Epithelial cell of proximal tubule (primary cell): ENCODE results near the gene KRTAP4-5. TPM values are rescaled to one million over a fixed set of nuclear protein-coding genes. Genes with fewer than 3 reads are reported as not detected.
"Not testable (repeated sequence)": the region's sequence is repeated elsewhere in the genome, so short reads cannot be mapped to it uniquely, and the experiment has no call there.

Experiments
- DNase-seq: peaks from one replicate; pipeline ENCODE4 v3.0.0-alpha.2; 2011; ENCODE audit warnings: low read depth
- H3K4me3 ChIP-seq: 2 replicates; pipeline ENCODE4 v1.5.1; 2011; ENCODE audit warnings: low read depth, mild to moderate bottlenecking, low read length
- total RNA-seq: library from RNA; depleted of rRNA; stranded (reverse); fragments of >200 nt; gene quantifications from 2 replicates; pipeline ENCODE4 v1.2.3, GENCODE V29; 2015
- TF ChIP-seq, protein P1 (sequence below): conservative IDR thresholded peaks from 2 replicates; pipeline ENCODE4 v1.5.1; 2012; ENCODE audit warnings: low read depth, mild to moderate bottlenecking, low read length

Gene KRTAP4-5
- not detected in 2 replicates for total RNA-seq

- TF ChIP-seq, protein P1, sequence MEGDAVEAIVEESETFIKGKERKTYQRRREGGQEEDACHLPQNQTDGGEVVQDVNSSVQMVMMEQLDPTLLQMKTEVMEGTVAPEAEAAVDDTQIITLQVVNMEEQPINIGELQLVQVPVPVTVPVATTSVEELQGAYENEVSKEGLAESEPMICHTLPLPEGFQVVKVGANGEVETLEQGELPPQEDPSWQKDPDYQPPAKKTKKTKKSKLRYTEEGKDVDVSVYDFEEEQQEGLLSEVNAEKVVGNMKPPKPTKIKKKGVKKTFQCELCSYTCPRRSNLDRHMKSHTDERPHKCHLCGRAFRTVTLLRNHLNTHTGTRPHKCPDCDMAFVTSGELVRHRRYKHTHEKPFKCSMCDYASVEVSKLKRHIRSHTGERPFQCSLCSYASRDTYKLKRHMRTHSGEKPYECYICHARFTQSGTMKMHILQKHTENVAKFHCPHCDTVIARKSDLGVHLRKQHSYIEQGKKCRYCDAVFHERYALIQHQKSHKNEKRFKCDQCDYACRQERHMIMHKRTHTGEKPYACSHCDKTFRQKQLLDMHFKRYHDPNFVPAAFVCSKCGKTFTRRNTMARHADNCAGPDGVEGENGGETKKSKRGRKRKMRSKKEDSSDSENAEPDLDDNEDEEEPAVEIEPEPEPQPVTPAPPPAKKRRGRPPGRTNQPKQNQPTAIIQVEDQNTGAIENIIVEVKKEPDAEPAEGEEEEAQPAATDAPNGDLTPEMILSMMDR = no peak
- H3K4me3 ChIP-seq = no peak within 1 kb of the TSS
- no peak for DNase-seq
Observed at GRCh38 chr17:41149652-41149985, at the start of gene KRTAP4-5. KRTAP4-5 (minus strand) TSS chr17:41149825; CDS start chr17:41149767, 58 bp downstream.

DNA sequence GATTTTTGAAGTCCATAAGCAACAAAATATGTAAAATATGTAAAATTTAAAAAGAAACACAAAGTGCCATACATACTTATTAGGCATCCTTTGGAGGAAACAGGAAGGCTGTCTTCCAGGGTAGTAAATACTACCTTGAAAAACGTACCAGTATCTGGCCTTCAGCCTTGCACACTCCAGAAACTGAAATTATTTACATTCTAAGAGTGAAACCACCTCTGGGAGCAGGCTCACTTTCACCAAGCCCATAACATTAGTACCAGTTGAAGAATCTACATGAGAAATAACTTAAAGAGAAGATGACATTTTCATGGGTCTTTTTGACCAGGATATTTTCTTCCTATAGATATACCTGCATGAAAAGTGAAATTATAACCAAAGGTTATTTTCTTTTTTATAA, 46.4 kb upstream of the KRTAP4-5 start:
- DNase-seq = no peak
- TF ChIP-seq, protein P1 = no peak

DNA sequence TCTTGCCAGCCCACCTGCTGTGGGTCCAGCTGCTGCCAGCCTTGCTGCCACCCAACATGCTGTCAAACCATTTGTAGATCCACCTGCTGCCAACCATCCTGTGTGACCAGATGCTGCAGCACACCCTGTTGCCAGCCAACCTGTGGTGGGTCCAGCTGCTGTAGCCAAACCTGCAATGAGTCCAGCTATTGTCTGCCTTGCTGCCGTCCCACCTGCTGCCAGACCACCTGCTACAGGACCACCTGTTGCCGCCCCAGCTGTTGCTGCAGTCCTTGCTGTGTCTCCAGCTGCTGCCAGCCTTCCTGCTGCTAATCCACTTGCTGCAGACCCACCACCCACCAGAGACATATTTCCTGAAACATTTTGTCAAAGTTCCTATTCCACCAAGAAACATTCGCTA, 40.7 kb upstream of the KRTAP4-5 start:
- TF ChIP-seq, protein P1 = no peak
- no peak for DNase-seq
- H3K4me3 ChIP-seq = no peak overlapping the region

More for the DNA sequence above, 46.4 kb upstream of the KRTAP4-5 start:
- H3K4me3 ChIP-seq = no peak overlapping the region

- H3K4me3 ChIP-seq, DNase-seq: not testable (repeated sequence)
Observed at GRCh38 chr17:41189837-41190318, 40.3 kb upstream of the KRTAP4-5 start, which contains the start of gene KRTAP9-1. KRTAP9-1 (plus strand) TSS chr17:41189887; CDS start chr17:41189887, 0 bp downstream.

DNA sequence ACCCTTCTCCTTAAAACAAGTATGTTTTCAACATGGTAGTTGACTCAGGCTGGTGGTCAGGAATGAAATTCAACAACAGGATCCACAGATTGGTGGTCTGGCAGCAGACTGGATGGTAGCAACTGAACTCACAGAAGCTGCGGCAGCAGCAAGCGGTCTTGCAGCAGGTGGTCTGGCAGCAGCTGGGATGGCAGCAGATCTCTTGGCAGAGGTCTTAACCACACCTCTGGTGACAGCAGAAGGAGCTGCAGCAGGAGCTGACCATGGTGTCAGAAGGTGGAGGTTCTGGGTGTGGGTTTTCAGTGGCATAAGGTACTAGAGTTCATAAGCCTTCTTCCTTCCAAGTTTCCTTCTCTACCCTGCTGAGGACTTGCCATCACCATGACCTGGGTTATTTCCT, 37.2 kb upstream of the KRTAP4-5 start:
- no peak for DNase-seq
- H3K4me3 ChIP-seq = no peak overlapping the region
- TF ChIP-seq, protein P1 = no peak

DNA sequence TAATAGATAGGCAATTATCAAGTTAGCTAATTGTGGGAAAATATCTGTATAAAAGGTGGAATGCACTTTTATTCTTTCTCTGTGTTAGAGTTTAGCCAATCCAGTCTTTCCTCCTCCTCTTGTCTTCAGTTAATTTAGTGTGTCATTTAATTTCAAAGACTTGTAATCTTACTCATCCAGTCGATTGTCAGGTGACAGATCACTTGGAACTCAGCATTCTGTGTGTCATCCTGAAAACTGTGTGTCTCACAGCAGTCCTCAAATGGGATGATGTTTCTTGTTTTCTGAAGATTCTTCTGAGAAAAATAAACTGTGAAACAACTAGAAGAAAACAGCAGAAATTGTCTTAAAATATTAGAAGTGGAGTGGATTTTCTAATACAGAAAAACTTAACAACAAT, 35.4 kb upstream of the KRTAP4-5 start:
- no peak for DNase-seq
- H3K4me3 ChIP-seq = no peak overlapping the region
- TF ChIP-seq, protein P1 = no peak

GRCh38 chr17:41184480-41184961, 34.9 kb upstream of the KRTAP4-5 start, which contains the start of gene KRTAP4-1:
KRTAP4-1 (minus strand) TSS chr17:41184911; CDS start chr17:41184854, 57 bp downstream.
- no peak within 1 kb of the TSS for H3K4me3 ChIP-seq
- TF ChIP-seq, protein P1 = no peak
- no peak for DNase-seq
